Measurements from ENCODE around the gene EDDM13.
"Not testable (repeated sequence)": the region's sequence is repeated elsewhere in the genome, so short reads cannot be mapped to it uniquely, and the experiment has no call there.

The EDDM13 gene

DNA sequence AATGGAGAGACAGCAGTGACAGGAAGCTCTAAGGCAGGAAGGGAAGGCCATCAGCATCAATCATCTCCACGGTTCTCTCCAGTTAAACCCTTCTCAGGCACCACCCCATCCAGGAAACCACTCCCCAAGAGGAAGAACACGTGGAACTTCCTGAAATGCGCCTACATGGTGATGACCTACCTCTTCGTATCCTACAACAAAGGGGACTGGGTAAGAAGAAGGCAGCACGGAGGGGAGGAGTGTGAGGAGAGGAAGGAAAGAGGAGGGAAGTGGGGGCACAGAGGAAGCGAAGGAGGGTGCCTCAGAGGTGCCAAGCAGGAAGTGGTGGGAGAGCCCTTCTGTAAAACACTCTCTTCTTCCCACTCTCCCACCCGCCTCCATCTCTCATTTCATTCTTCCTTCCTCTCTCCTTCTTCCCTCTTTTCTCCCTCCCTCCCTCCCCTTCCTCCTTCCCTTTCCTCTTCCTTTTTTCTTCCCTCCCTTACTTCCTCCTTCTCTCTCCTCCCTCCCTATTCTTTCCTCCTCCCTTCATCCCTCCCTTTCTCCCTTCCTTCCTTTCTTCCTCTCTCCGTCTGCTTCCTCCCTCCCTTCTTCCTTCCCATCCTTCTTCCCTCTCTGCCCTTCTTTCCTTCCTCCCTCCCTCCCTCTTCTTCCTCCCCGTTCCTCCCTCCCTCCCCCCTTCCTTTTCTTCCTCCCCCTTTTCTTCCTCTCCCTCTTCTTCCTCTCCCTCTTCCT, 29.5 kb downstream of the EDDM13 start:
- POLR2A ChIA-PET, result no interaction called here
- DNase-seq, result no peak
- Histone ChIP-seq H3K9me3 (ENCODE audit: control extremely low read depth in 1 of 5, control insufficient read depth in 4 of 5, insufficient read depth in 2 of 5, low read depth in 1 of 5, low read length in 4 of 5) (no peaks in the 10 kb centered on the region), H3K4me3 (ENCODE audit: control insufficient read depth in 1 of 7, extremely low read depth in 1 of 7, insufficient read depth in 4 of 7, low read depth in 2 of 7, low read length in 6 of 7) (no peak overlapping the region), H3K27ac (ENCODE audit: insufficient read depth in 1 of 2, low read depth in 1 of 2, low read length in 2 of 2, poor library complexity in 1 of 2, severe bottlenecking in 2 of 2) (no peak overlapping the region), H3K36me3 (ENCODE audit: control insufficient read depth in 4 of 4, insufficient read depth in 4 of 4, low read length in 3 of 4) (peaks cover 2 to 21% (median 11%) of the 10 kb centered on the region in 4 experiments), H3K27me3 (replicated peaks in 2 of 5; ENCODE audit: control insufficient read depth in 4 of 5, insufficient read depth in 5 of 5, low read length in 4 of 5) (no peaks in the 10 kb centered on the region), H3K4me1 (ENCODE audit: control extremely low read depth in 1 of 4, control insufficient read depth in 4 of 4, insufficient read depth in 4 of 4, low read length in 3 of 4) (peaks cover 3 to 7% (median 5%) of the 10 kb centered on the region in 4 experiments)
- WGBS (ENCODE audit: insufficient coverage), result 63% methylated on average over 4 of the region's 9 CpGs
- CTCF ChIA-PET, result no interaction called here

DNA sequence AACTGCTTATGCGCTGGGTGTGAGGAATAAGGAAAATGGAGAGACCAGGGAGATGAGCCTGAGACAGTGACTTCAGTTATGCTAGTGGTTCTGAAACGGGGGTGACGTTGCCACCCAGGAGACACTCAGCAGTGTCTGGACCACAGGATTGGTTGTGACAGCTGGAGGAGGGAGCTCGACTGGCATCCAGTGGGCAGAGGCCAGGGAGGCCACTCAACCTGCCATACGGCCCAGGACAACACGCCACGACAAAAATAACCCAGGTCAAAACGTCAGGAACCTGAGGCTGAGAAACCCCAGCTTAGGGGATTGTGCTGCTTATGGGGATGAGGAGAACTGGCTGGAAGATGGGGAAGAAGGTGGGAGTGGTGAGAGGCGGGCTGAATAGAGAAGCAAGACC, 31.7 kb downstream of the EDDM13 start:
- H3K36me3 ChIP-seq (ENCODE audit: control insufficient read depth in 4 of 4, insufficient read depth in 4 of 4, low read length in 3 of 4), result peaks cover 2 to 27% (median 12%) of the 10 kb centered on the region in 4 experiments
- H3K27ac ChIP-seq (ENCODE audit: insufficient read depth in 1 of 2, low read depth in 1 of 2, low read length in 2 of 2, poor library complexity in 1 of 2, severe bottlenecking in 2 of 2), result no peak overlapping the region
- no peaks in the 10 kb centered on the region for H3K27me3 ChIP-seq (replicated peaks in 2 of 5; ENCODE audit: control insufficient read depth in 4 of 5, insufficient read depth in 5 of 5, low read length in 4 of 5)
- H3K4me3 ChIP-seq (ENCODE audit: control insufficient read depth in 1 of 7, extremely low read depth in 1 of 7, insufficient read depth in 4 of 7, low read depth in 2 of 7, low read length in 6 of 7), result no peak overlapping the region
- 93% methylated on average over 8 of the region's 9 CpGs for WGBS (ENCODE audit: insufficient coverage)
- ChIA-PET POLR2A (interaction anchor here (0.6 kb wide), 1 partner anchor 27 kb away, joined by 3 read pairs; no protein-coding TSS in a partner anchor), CTCF (interaction anchor here (1.2 kb wide), 1 partner anchor 29 kb away, joined by 6 read pairs; no protein-coding TSS in a partner anchor)
- DNase-seq, result no peak
- peaks cover 3 to 7% (median 5%) of the 10 kb centered on the region in 4 experiments for H3K4me1 ChIP-seq (ENCODE audit: control extremely low read depth in 1 of 4, control insufficient read depth in 4 of 4, insufficient read depth in 4 of 4, low read length in 3 of 4)
- H3K9me3 ChIP-seq (ENCODE audit: control extremely low read depth in 1 of 5, control insufficient read depth in 4 of 5, insufficient read depth in 2 of 5, low read depth in 1 of 5, low read length in 4 of 5), result no peaks in the 10 kb centered on the region

DNA sequence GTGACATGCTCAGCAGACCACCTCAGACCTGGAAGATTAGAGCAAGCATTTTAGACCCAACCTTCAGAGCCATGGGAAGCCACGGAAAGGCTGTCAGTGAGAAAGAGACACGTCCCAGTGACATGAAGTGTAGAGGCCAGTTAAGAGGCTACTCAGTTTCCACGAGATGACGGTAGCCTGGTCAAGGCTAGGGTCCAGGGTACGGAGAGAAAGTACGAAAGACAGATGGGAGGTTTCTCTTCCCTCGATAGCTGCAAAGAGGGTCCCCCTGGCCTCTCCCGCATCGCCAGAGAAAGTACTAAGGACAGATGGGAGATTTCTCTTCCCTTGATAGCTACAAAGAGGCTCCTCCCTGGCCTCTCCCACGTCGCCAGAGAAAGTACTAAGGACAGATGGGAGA, 33.5 kb downstream of the EDDM13 start:
- no peaks in the 10 kb centered on the region for H3K27me3 ChIP-seq (replicated peaks in 2 of 5; ENCODE audit: control insufficient read depth in 4 of 5, insufficient read depth in 5 of 5, low read length in 4 of 5)
- peaks cover 3 to 7% (median 5%) of the 10 kb centered on the region in 4 experiments for H3K4me1 ChIP-seq (ENCODE audit: control extremely low read depth in 1 of 4, control insufficient read depth in 4 of 4, insufficient read depth in 4 of 4, low read length in 3 of 4)
- H3K4me3 ChIP-seq (ENCODE audit: control insufficient read depth in 1 of 7, extremely low read depth in 1 of 7, insufficient read depth in 4 of 7, low read depth in 2 of 7, low read length in 6 of 7), result no peak overlapping the region
- ChIA-PET POLR2A (no interaction called here), CTCF (no interaction called here)
- peaks cover 2 to 40% (median 16%) of the 10 kb centered on the region in 4 experiments for H3K36me3 ChIP-seq (ENCODE audit: control insufficient read depth in 4 of 4, insufficient read depth in 4 of 4, low read length in 3 of 4)
- peak overlapping the region in 1 of 2 experiments; percentile 32 for H3K27ac ChIP-seq (ENCODE audit: insufficient read depth in 1 of 2, low read depth in 1 of 2, low read length in 2 of 2, poor library complexity in 1 of 2, severe bottlenecking in 2 of 2)
- WGBS (ENCODE audit: insufficient coverage), result 93% methylated on average over 6 of the region's 11 CpGs
- H3K9me3 ChIP-seq (ENCODE audit: control extremely low read depth in 1 of 5, control insufficient read depth in 4 of 5, insufficient read depth in 2 of 5, low read depth in 1 of 5, low read length in 4 of 5), result no peaks in the 10 kb centered on the region
- DNase-seq, result no peak

DNA sequence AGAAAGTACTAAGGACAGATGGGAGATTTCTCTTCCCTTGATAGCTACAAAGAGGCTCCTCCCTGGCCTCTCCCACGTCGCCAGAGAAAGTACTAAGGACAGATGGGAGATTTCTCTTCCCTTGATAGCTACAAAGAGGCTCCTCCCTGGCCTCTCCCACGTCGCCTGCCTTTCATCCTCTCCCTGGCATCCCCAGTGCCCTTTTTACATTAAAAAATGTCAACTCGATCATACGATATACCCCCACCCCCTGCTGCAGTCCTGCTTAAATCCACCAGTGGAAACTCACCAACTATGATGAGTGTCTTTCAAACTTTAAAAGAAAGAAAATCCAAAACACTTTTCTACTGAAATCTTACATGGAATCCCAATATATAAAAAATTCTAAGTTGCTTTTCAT, 34.5 kb downstream of the EDDM13 start:
- H3K4me3 ChIP-seq (ENCODE audit: control insufficient read depth in 1 of 7, extremely low read depth in 1 of 7, insufficient read depth in 4 of 7, low read depth in 2 of 7, low read length in 6 of 7); H3K27ac ChIP-seq (ENCODE audit: insufficient read depth in 1 of 2, low read depth in 1 of 2, low read length in 2 of 2, poor library complexity in 1 of 2, severe bottlenecking in 2 of 2); H3K9me3 ChIP-seq (ENCODE audit: control extremely low read depth in 1 of 5, control insufficient read depth in 4 of 5, insufficient read depth in 2 of 5, low read depth in 1 of 5, low read length in 4 of 5); H3K27me3 ChIP-seq (replicated peaks in 2 of 5; ENCODE audit: control insufficient read depth in 4 of 5, insufficient read depth in 5 of 5, low read length in 4 of 5); DNase-seq; POLR2A ChIA-PET; H3K4me1 ChIP-seq (ENCODE audit: control extremely low read depth in 1 of 4, control insufficient read depth in 4 of 4, insufficient read depth in 4 of 4, low read length in 3 of 4); CTCF ChIA-PET: not testable (repeated sequence)
- peaks cover 2 to 34% (median 16%) of the 10 kb centered on the region in 4 experiments for H3K36me3 ChIP-seq (ENCODE audit: control insufficient read depth in 4 of 4, insufficient read depth in 4 of 4, low read length in 3 of 4)
- WGBS (ENCODE audit: insufficient coverage), result 100% methylated on average over 2 of the region's 6 CpGs

DNA sequence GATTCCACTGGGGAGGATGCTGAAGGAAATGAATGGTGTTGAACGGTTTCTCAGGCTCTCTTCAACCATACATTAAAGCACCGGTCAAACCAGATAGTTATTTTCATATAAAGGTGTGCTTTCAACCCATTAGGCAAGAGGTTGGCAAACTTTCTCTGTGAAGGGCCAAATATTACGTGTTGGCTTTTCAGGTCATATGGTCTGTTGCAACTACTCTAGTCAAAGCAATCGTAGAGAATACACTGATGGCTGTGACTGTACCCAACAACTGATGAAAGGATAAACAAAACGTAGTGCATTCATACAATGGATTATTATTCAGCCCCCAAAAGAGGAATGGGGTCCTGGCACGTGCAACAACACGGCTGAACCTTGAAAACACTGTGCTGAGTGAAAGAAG, 36.2 kb downstream of the EDDM13 start:
- ChIA-PET CTCF (no interaction called here), POLR2A (no interaction called here)
- Histone ChIP-seq H3K9me3 (ENCODE audit: control extremely low read depth in 1 of 5, control insufficient read depth in 4 of 5, insufficient read depth in 2 of 5, low read depth in 1 of 5, low read length in 4 of 5) (no peaks in the 10 kb centered on the region), H3K36me3 (ENCODE audit: control insufficient read depth in 4 of 4, insufficient read depth in 4 of 4, low read length in 3 of 4) (peaks cover 2 to 30% (median 20%) of the 10 kb centered on the region in 4 experiments), H3K27me3 (replicated peaks in 2 of 5; ENCODE audit: control insufficient read depth in 4 of 5, insufficient read depth in 5 of 5, low read length in 4 of 5) (no peaks in the 10 kb centered on the region), H3K27ac (ENCODE audit: insufficient read depth in 1 of 2, low read depth in 1 of 2, low read length in 2 of 2, poor library complexity in 1 of 2, severe bottlenecking in 2 of 2) (no peak overlapping the region), H3K4me1 (ENCODE audit: control extremely low read depth in 1 of 4, control insufficient read depth in 4 of 4, insufficient read depth in 4 of 4, low read length in 3 of 4) (peaks cover 7 to 19% (median 12%) of the 10 kb centered on the region in 4 experiments), H3K4me3 (ENCODE audit: control insufficient read depth in 1 of 7, extremely low read depth in 1 of 7, insufficient read depth in 4 of 7, low read depth in 2 of 7, low read length in 6 of 7) (no peak overlapping the region)
- no peak for DNase-seq
- WGBS (ENCODE audit: insufficient coverage), result 95% methylated on average over 6 of the region's 7 CpGs

DNA sequence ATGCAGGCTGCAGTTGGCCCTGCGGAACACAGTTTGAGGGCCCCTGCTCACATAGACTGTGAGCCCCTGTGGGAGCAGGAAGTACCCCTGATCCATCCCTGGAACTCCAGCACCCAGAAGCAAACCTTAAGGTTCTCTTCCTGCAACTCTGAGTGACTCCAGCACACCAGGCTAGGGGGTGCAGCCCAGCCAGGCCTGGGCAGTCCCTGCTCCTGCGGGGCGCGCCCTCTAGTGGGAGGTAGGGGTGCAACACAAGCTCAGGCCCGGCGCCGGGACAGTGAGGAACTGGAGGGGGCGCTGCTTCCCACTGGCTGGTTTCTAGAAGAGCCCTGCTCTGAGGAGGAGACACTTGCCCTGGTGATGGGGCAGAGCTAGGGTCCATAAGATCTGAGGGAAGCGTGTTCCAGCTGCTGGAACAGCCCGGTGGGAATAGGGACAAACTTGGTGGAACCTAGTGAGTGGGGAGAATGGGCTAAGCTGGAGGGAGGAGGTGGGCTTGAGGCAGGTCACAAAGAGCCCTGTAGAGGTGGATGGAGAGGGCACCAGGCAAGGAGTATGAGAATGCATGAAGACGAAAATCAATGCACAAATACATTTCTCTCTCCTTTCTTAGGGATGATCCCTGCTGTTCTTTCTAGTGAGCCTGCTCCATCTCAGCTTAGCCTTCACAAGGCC, 37.1 kb downstream of the EDDM13 start:
- H3K4me3 ChIP-seq (ENCODE audit: control insufficient read depth in 1 of 7, extremely low read depth in 1 of 7, insufficient read depth in 4 of 7, low read depth in 2 of 7, low read length in 6 of 7), result no peak overlapping the region
- WGBS (ENCODE audit: insufficient coverage), result 95% methylated on average over 10 of the region's 11 CpGs
- POLR2A ChIA-PET, result no interaction called here
- peaks cover 9 to 23% (median 16%) of the 10 kb centered on the region in 4 experiments for H3K4me1 ChIP-seq (ENCODE audit: control extremely low read depth in 1 of 4, control insufficient read depth in 4 of 4, insufficient read depth in 4 of 4, low read length in 3 of 4)
- H3K9me3 ChIP-seq (ENCODE audit: control extremely low read depth in 1 of 5, control insufficient read depth in 4 of 5, insufficient read depth in 2 of 5, low read depth in 1 of 5, low read length in 4 of 5), result no peaks in the 10 kb centered on the region
- peak; percentile 64 to 80 (median 79) for DNase-seq
- H3K36me3 ChIP-seq (ENCODE audit: control insufficient read depth in 4 of 4, insufficient read depth in 4 of 4, low read length in 3 of 4), result peaks cover 2 to 24% (median 18%) of the 10 kb centered on the region in 4 experiments
- H3K27ac ChIP-seq (ENCODE audit: insufficient read depth in 1 of 2, low read depth in 1 of 2, low read length in 2 of 2, poor library complexity in 1 of 2, severe bottlenecking in 2 of 2), result no peak overlapping the region
- H3K27me3 ChIP-seq (replicated peaks in 2 of 5; ENCODE audit: control insufficient read depth in 4 of 5, insufficient read depth in 5 of 5, low read length in 4 of 5), result no peaks in the 10 kb centered on the region
- CTCF ChIA-PET, result interaction anchor here (0.7 to 3.6 kb wide), 16 partner anchors 9 to 244 kb away, joined by 3 to 31 read pairs (median 5); no protein-coding TSS in a partner anchor

DNA sequence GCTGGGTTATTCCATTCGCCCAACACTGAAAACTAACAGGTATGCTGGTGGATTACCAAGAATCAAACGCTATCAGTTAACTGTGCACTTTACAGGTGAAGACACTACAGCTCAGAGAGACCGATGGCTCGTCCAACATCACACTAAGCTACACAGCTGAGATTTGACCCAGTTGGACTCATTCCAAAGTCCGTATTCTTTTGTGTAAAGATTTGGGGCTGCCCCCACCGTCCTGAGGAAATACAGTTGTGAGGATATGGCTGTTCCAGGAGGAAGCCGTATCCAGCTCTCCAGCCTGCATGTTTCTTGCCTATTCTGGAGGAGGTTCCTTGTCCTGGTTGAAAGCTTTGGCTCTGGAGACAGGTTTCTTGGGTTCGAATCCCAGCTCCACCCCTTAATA, 37.9 kb downstream of the EDDM13 start:
- 100% methylated on average over 4 of the region's 8 CpGs for WGBS (ENCODE audit: insufficient coverage)
- ChIA-PET CTCF (interaction anchor here (1.0 to 3.6 kb wide), 11 partner anchors 8 to 244 kb away, joined by 3 to 31 read pairs (median 5); no protein-coding TSS in a partner anchor), POLR2A (no interaction called here)
- no peak for DNase-seq
- no peaks in the 10 kb centered on the region for H3K27me3 ChIP-seq (replicated peaks in 2 of 5; ENCODE audit: control insufficient read depth in 4 of 5, insufficient read depth in 5 of 5, low read length in 4 of 5)
- no peaks in the 10 kb centered on the region for H3K9me3 ChIP-seq (ENCODE audit: control extremely low read depth in 1 of 5, control insufficient read depth in 4 of 5, insufficient read depth in 2 of 5, low read depth in 1 of 5, low read length in 4 of 5)
- peaks cover 9 to 27% (median 19%) of the 10 kb centered on the region in 4 experiments for H3K4me1 ChIP-seq (ENCODE audit: control extremely low read depth in 1 of 4, control insufficient read depth in 4 of 4, insufficient read depth in 4 of 4, low read length in 3 of 4)
- no peak overlapping the region for H3K4me3 ChIP-seq (ENCODE audit: control insufficient read depth in 1 of 7, extremely low read depth in 1 of 7, insufficient read depth in 4 of 7, low read depth in 2 of 7, low read length in 6 of 7)
- H3K27ac ChIP-seq (ENCODE audit: insufficient read depth in 1 of 2, low read depth in 1 of 2, low read length in 2 of 2, poor library complexity in 1 of 2, severe bottlenecking in 2 of 2), result no peak overlapping the region
- H3K36me3 ChIP-seq (ENCODE audit: control insufficient read depth in 4 of 4, insufficient read depth in 4 of 4, low read length in 3 of 4), result peaks cover 0 to 21% (median 15%) of the 10 kb centered on the region in 4 experiments

Data from common myeloid progenitor, CD34-positive (primary cell).